Measurements from ENCODE around the gene PIK3R1.
"Not testable (repeated sequence)": the region's sequence is repeated elsewhere in the genome, so short reads cannot be mapped to it uniquely, and the experiment has no call there.

DNA sequence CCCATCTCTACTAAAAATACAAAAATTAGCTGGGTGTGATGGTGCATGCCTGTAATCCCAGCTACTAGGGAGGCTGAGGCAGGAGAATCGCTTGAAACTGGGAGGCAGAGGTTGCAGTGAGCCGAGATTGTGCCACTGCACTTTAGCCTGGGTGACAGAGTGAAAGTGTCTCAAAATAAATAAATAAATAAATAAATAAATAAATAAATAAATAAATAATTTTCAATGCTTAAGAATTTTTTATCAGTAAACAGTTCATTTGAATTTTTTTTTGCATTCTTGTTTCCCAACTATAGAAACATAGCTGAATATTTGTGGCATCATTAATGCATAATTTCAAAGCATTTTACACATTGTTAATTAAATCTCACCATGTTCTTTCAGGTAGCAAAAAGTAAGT, 19.7 kb downstream of the PIK3R1 start:
- TF ChIP-seq, protein P1, sequence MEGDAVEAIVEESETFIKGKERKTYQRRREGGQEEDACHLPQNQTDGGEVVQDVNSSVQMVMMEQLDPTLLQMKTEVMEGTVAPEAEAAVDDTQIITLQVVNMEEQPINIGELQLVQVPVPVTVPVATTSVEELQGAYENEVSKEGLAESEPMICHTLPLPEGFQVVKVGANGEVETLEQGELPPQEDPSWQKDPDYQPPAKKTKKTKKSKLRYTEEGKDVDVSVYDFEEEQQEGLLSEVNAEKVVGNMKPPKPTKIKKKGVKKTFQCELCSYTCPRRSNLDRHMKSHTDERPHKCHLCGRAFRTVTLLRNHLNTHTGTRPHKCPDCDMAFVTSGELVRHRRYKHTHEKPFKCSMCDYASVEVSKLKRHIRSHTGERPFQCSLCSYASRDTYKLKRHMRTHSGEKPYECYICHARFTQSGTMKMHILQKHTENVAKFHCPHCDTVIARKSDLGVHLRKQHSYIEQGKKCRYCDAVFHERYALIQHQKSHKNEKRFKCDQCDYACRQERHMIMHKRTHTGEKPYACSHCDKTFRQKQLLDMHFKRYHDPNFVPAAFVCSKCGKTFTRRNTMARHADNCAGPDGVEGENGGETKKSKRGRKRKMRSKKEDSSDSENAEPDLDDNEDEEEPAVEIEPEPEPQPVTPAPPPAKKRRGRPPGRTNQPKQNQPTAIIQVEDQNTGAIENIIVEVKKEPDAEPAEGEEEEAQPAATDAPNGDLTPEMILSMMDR (IDR thresholded peaks at IDR 0.05), result not testable (repeated sequence)
- not testable (repeated sequence) for TF ChIP-seq POLR2A (IDR thresholded peaks at IDR 0.05)
